Fibroblast of skin of abdomen (primary cell): ENCODE measurements around the gene NOPCHAP1. TPM values are rescaled to one million over a fixed set of nuclear protein-coding genes. Genes with fewer than 3 reads are reported as not detected.
"Not testable (repeated sequence)": the region's sequence is repeated elsewhere in the genome, so short reads cannot be mapped to it uniquely, and the experiment has no call there.

Experiments
- DNase-seq: peaks from one replicate; pipeline ENCODE4 v3.0.0-alpha.2; 2013
- polyA plus RNA-seq, 2 experiments: library from polyadenylated mRNA; unstranded; fragments of 120-200 nt; gene quantifications; one replicate each; pipeline ENCODE4 v1.2.1, GENCODE V29; 2013; ENCODE audit not compliant: insufficient read length in 2 of 2

Gene NOPCHAP1, protein sequence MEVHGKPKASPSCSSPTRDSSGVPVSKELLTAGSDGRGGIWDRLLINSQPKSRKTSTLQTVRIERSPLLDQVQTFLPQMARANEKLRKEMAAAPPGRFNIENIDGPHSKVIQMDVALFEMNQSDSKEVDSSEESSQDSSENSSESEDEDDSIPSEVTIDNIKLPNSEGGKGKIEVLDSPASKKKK
- 18.7 TPM for polyA plus RNA-seq (2013, experiment 1 of 2; ENCODE audit: insufficient read length)
- 18.2 TPM for polyA plus RNA-seq (2013, experiment 2 of 2; ENCODE audit: insufficient read length)

DNA sequence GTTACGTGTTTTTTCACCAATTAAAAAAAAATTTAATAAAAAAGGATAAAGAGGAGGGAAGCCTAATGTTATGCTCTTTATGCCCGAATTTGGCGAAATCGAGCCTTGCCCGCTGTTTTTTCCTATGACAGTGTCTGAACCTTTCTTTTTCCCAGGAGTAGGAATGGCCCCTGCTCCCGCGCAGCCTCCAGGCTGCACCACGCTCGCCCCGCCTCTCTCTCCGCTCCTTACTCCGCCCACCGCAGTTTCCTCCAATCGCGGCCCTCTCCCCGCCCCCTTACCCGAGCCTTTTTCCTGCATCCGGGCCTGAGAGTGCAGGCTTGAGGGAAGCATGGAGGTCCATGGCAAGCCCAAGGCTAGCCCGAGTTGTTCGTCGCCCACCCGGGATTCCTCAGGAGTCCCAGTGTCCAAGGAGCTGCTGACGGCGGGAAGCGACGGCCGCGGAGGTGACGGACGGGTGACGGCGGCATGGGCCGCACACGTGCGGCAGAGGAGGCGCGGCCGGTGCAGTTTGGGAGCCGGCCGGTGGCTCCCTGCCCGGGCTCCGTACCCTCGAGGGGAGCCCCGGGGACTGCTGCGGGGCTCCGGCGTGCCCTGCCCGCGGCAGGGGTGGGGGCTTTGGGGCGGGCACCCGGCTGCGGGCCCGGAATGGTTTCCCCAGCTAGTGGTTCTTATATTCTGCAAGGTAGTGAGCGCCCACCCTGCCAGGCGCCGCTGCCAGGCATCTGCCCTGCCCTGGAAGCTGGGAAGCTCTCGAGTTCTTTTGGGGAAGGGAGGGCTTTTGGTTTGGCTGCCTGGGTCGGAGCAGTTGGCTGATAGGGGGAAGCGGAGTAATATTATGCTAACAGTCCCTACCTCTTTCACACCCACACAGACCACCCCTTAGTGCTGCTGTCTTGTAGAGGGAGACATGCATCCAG is at the start of gene NOPCHAP1:
TSS of gene NOPCHAP1 (plus strand) at position 295 of the 920 bp plus-strand sequence. CDS start at position 332, 37 bp downstream.
- peak; percentile 87 for DNase-seq

DNA sequence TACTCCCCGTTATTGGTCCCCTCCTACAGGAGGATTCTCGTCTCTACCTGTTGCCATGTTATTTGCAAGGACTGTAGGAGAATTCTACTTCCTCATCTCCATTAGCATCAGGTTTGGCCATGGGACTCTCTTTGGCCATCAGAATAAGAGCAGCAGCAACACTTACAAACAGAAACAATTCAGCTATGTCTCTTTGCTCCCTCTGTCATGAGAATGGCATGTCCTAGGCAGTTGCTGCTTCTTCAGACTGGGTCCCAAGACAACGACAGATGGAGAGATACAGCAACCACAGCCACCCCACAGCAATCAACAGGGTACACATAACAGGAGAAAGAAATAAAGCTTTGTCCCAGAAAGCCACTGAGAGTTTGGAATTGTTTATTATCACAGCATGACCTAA is 47.7 kb upstream of the NOPCHAP1 start:
- DNase-seq, result no peak

DNA sequence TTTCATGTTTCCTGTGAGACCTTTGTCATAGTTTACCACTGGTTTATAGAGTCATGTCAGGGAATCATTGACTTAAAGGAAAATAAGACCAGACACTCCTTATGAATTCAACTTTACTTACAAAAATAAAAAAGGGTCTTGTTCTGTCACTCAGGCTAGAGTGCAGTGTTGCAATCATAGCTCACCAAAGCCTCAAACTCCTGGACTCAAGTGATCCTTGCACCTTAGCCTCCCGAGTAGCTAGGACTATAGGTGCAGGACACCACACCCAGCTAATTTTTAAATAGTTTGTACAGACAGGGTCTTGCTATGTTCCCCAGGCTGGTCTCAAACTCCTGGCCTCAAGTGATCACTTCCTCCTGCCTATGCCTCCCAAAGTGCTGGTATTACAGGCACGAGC is 47.0 kb upstream of the NOPCHAP1 start:
- DNase-seq, result no peak

DNA sequence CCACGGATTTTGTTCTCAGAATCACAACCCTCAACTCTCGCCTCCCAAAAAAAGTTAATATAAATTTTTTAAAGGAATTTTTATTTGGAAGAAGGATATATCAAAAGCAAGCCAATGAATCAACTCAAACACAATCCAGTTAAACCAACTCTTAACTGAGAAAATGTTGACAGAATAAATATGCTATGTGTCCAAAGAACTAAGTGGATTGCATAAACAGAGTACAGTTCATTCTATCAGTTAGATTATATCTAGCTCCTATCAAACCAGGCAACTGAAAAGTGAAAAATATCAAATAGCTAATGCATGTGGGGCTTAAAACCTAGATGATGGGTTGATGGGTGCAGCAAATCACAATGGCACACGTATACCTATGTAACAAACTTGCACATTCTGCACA is 44.7 kb upstream of the NOPCHAP1 start:
- no peak for DNase-seq

DNA sequence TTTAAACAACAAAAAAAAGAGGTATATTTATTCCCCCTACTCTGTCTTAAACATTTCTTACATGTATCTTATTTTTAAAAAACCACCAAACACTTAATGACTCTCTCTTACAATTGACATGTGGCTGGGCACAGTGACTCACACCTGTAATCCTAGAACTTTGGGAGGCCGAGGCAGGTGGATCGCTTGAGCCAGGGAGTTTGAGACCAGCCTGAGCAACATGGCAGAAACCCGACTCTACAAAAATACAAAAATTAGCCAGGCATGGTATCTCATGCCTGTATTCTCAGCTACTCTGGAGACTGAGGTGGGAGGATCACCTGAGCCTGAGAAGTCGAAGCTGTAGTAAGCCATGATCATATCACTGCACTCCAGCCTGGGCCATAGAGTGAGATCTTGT is 44.0 kb upstream of the NOPCHAP1 start:
- no peak for DNase-seq

DNA sequence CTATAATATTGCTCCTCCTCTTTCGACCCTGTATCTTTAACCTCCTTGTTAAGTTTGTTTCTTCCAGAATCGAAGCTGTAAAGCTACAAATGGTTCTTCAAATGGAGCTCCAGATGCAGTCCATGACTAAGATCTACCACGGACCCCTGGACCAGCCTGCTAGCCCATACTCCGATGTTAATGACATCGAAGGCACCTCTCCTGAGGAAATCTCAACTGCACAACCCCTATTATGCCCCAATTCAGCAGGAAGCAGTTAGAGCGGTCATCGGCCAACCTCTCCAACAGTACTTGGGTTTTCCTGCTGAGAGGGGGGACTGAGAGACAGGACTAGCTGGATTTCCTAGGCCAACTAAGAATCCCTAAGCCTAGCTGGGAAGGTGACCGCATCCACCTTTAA is 42.7 kb upstream of the NOPCHAP1 start:
- DNase-seq, result not testable (repeated sequence)

DNA sequence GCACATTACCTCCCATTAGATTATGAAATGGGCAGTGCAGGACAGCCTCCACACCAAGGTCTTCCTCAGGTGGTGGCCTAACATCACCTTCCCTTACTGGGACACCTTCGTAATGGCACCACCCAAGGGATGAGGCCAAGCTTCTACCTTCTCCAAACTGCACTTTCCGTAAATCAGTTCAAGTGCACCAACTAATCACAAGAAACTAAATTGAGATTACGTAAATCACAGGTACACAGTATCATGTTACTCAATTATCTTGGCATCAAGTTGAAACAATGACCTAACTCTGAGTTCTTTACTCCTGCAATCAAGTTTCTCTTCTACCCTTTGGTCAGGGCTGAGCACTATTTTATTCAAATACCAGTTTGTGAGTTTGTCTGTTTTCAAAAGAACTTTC is 41.9 kb upstream of the NOPCHAP1 start:
- no peak for DNase-seq

DNA sequence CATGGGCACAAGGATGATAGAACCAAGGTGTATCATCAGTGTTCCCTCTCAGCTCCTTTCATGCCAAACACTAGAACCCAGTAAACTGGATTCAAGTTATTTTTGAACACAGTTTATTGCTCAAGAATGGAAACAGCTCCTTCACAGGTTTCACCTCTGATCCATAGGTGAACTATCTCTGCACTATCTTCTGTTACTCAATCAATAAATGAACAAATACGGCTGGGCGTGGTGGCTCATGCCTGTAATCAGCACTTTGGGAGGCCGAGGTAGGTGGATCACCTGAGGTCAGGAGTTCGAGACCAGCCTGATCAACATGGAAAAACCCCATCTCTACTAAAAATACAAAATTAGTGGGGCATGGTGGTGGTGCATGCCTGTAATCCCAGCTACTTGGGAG is 37.4 kb upstream of the NOPCHAP1 start:
- DNase-seq, result not testable (repeated sequence)

DNA sequence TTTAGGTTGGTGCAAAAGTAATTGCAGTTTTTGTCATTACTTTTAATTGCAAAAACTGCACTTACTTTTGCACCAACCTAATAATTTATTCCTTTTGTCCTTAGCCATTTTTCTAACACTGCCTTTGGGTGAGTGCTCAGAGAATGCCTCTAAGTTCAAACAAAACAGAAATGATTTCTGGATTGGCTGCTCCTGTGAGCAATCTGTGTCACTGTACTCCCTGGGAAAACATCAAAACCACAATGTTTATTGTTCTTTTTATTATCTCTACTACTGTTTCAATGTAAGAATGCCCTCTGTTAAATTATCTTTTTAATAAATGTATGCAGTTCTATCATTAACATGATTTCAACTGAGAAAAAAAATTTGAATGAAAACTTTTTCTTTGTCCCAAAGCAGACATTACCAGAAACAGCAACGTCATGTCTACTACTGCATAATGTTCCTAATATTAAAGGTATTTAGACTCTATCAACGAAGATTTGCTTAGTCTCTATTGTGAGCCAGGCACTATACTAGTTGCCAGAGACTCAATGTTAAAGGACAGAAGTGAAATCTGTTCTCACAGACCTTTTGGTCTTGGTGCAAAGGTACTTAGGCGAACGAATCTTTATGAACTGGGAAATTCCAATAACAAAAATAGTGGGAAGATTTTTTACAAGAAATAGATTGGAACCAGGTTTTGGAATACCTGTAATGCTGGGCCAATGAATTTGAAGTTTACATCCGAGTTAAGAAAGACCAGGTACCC is 34.2 kb upstream of the NOPCHAP1 start:
- DNase-seq, result no peak

DNA sequence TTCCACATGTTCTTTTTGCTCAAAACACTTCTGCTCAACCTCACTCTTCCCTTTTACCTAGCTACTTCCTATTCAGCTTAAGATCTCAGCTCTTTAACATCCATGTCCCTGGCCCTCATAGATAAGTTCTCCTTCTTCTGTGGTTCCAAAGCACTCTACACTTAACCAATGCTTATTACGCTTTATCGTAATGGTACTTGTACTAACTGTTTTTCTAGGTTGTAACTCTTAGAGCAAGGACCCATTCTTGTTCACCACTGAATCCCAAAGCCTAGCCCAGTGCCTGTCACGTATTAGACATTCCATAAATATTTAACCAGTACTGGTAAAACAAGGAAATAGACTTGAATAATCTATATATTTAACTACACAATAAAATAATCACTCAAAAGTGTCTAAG is 33.3 kb upstream of the NOPCHAP1 start:
- no peak for DNase-seq

DNA sequence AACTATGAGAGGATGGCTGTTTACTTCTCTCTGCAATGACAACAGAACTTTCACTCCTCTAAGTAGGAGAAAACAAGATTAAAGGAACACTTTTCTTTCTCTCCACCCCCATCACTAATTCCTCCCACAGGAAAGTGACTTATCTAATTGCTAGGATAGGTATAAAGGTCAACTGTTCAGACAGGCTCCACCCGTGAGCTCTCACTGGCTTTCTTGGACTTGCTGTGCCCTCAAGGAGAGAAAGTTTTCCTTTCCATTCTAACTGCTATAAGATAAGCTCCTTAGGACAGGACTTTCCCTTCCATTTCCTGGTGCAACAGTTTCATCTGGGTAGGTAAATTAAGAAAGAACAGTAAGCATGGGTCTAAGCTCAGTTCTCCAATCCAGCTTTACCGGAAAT is 32.8 kb upstream of the NOPCHAP1 start:
- no peak for DNase-seq

DNA sequence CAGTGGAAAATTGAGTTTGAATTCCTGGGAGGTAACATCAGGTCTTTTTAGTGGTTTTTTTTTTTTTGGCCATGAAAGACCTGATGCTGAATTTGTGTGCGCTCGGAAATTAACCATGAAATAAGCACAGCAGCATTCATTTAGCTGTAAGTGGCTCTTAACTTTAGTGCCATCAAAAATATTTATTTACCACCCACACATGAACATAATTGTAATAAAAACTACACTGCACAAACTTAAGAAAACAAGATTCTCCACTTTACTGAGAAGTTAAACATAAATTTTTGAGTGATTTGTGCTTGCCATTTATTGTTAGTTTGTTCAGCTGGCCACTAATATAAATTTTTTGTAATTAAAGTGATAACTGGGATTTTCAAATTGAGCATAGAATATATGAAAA is 30.4 kb upstream of the NOPCHAP1 start:
- DNase-seq, result no peak

DNA sequence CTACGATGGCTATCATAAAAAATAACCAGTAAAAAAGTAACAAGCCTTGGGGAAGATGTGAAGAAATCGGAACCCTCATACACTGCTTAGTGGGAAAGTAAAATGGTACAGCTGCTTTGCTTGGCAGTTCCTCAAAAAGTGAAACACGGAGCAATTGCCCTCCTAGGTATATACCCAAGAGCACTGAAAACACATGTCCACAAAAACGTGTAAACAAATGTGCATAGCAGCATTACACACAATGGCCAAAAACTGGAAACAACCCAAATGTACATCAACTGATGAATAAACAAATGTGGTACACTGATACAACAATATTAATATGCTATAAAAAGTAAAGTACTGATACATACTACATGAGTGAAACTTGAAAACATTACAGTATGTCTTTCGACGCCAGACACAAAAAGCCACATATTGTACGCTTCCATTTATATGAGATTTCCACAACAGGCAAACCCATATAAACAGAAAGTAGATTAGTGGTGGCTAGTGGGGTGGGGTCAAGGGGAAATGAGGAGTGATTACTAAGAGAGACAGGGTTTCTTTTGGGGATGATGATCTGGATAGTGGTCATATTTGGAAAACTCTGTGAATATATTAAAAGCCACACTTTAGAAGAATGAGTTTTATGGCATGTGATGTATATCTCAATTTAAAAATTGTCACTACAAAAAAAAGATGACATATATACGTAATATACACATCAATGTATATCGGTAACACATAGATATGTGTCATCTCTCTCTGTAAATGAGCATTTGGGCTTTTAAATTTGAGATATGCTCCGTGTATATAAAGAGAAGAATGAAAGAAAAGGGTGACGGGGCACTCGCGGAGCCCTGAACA is 29.0 kb upstream of the NOPCHAP1 start:
- no peak for DNase-seq

DNA sequence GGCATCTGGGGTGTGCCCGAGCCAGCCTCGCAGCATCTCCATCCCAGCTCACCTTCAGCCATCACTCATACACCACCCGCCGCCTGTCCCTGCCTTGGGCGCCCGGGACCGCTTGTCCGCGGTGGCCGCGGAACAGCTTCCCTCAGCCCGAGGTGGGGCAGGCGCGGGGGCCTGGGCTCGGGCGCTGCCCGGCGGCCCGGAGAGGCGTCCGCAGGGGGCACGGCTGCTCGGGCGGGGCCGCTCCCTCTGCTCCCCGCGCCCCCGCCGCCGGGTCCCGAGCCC is 28.5 kb upstream of the NOPCHAP1 start:
- DNase-seq, result no peak

DNA sequence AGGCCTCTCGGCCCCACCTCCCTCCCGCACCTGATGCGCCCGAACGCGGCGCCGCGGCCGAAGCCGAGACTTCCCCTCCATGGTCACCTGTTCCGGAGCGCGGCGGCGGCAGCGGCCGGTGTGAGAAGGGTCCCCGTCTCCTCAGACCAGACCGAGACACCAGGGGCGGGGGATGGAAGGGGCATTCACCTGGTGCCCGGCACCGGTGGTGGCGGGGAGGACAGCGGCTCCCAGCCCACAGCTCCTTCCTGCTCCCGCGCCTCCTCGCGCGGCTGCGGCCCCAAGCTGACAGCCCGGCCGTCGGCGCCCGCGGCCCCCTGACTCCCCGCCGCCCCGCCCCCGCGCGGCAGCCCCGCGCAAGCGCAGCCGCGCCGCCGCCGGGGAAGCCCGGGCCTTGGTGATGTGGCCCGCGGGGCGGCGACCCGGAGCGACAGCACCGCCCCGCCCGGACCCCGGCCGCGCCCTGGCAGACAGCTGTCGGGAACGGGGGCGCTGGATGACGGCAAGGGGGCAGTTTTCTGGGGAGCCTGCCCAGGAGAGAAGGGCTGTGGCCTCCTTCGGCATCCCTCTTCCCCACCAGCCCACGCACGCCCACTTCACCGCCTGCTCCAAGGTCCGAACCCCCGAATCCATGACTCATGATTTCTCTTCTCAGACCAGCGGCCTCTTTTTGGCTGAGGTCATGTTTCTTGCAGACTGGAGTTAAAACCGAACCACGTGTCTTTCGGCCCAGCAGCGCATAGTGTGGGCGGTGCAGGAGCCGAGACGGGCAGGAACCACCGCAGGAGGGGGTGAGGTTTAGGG is 27.9 kb upstream of the NOPCHAP1 start, which contains the start of gene SLC41A2:
TSS of gene SLC41A2 (minus strand) at position 290 of the 804 bp plus-strand sequence. CDS start 29,763 bp downstream, outside the sequence.
- DNase-seq, result peak; percentile 84

DNA sequence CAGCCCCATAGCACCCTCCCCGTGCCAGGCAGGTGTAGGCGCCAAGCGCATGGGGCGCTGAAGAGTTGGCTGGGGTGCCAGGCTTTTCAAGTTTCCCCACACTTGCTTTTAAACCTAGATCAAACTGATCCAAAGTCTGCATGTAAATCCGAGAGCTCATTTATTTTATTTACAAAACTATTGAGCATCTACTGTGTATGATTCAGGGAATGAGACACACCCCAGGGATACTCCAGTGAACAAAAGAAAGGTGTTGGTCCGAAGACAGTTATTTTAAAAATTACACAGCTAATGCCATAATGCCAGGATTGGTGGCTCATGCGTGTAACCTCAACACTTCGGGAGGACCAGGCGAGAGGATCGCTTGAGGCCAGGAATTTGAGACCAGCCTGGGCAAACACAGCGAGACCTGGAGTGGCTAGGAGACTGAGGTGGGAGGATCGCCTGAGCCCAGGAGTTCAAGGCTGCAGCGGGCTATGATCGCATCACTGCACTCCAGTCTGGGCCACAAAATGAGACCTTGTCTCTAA is 27.2 kb upstream of the NOPCHAP1 start:
- DNase-seq, result no peak

DNA sequence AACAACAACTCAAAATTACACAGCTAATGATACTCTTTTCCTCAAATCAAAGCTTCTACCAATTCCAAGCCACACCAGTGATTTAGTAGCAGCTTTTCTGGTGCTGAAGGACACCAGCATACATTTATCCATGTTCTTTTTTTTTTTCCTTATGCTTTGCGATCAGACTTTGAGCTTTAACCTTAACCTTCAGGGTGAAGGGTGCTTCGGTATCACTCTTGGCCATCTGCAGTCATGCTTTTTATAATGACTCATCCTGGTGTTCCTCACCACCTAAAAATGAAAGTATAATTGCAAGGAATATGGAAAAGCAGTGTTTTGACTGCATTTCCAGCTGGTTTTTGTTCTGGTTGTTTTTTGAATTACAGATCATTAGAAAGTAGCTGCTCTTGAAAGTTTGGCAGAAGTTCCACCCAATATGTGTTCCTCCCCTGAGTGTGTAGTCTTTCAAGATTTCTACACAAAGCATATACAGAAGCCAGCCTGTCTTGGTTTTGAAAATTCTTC is 26.7 kb upstream of the NOPCHAP1 start:
- DNase-seq, result peak; percentile 52

DNA sequence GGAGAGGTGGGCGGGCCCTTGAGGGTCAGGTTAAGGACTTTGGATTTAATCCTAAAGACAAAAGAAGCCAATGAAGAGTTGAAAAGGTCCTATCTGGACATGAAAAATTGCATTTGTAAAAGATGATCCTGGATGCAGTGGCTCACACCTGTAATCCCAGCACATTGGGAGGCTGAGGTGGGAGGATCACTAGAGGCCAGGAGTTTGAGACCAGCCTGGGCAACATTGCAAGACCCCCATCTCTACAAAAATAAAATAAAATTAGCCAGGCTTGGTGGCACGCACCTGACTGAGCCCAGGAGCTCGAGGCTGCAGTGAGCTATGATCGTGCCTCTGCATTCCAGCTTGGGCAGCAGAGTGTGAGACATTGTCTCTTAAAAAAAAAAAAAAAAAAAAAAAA is 25.7 kb upstream of the NOPCHAP1 start:
- no peak for DNase-seq

DNA sequence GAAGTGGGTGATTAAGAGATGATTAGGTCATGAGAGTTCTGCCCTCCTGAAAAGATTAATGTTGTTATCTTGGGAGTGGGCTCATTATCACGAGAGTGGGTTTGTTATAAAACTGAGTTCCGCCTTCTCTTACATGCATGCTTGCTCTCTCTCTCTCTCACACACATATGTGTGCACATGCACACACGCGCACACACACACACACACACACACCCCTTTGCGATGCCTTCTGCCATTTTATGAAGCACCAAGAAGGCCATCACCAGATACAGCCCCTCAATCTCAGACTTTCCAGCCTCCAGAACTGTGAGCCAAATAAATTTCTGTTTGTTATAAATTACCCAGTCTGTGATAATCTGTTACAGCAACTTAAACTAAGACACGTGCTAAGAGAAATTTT is 22.4 kb upstream of the NOPCHAP1 start:
- DNase-seq, result no peak

DNA sequence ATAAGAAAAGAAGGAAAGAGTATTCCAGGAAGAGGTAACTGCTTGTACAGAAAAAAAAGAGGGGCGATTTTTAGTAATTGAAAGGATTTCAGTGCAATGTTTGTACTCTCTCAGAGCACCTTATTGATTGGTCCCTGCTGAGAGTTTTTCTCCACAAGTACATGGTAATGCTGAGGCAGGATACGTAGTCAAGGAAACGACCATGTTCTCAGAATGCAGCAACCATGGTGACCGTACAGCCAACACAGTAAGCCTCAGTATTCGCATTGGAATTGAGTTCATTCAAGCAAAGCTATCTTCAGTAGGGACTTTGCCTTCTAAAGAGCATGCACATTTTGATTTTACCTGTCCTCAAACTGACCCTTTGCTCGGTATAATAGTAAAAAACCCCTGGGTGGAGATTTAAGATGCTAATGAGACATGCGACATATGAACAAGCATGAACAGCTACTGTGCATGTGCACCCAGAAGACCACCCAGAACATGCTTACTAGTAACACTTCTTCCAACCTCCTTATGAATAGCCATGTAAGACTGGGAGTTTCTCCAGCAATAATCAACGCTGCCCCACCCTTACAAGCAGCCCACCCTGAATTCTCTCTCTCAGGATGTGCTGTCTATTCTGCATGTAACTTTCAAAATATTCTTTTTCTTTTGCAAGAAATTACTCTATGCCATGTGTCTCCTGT is 21.8 kb upstream of the NOPCHAP1 start:
- no peak for DNase-seq
